Subcutaneous abdominal adipose tissue (tissue), 5 donors: Measurements from ENCODE around the gene PIP5K1A.

Experiments
- H3K27ac ChIP-seq: one replicate; pipeline ENCODE4 v1.7.0; 2013; ENCODE audit warnings: low read depth, mild to moderate bottlenecking, inconsistent platforms, low read length, moderate library complexity
- H3K27me3 ChIP-seq, 5 donors: one replicate each; pipeline ENCODE4 v1.7.0; 2013; ENCODE audit warnings: low read length in 5 of 5, inconsistent platforms in 1 of 5; ENCODE audit not compliant: control insufficient read depth in 5 of 5, insufficient read depth in 4 of 5
- H3K36me3 ChIP-seq, 5 donors: one replicate each; pipeline ENCODE4 v1.7.0; 2013; ENCODE audit warnings: low read length in 5 of 5; ENCODE audit not compliant: control insufficient read depth in 5 of 5, insufficient read depth in 5 of 5
- H3K4me1 ChIP-seq, 5 donors: one replicate each; pipeline ENCODE4 v1.7.0; 2013; ENCODE audit warnings: low read length in 5 of 5, mild to moderate bottlenecking in 3 of 5, moderate library complexity in 1 of 5; ENCODE audit not compliant: control insufficient read depth in 5 of 5, insufficient read depth in 5 of 5
- H3K4me3 ChIP-seq, 5 donors: one replicate each; pipeline ENCODE4 v1.7.0; 2013; ENCODE audit warnings: low read length in 5 of 5, low read depth in 1 of 5
- H3K9ac ChIP-seq, 5 donors: one replicate each; pipeline ENCODE4 v1.7.0; 2013; ENCODE audit warnings: low read length in 5 of 5, mild to moderate bottlenecking in 4 of 5, moderate library complexity in 3 of 5
- H3K9me3 ChIP-seq, 5 donors: one replicate each; pipeline ENCODE4 v1.7.0; 2013; ENCODE audit warnings: low read length in 5 of 5; ENCODE audit not compliant: control insufficient read depth in 5 of 5
- donor health status: healthy.
- donor health status: healthy.
- donor health status: healthy.
- donor health status: healthy.
- donor health status: healthy.

PIP5K1A gene

GRCh38 chr1:151294742-151295462, 96.5 kb downstream of the PIP5K1A start:
- Histone ChIP-seq H3K27ac (no peak overlapping the region), H3K4me1 (no peaks in the 10 kb centered on the region), H3K9me3 (no peaks in the 10 kb centered on the region), H3K36me3 (peaks cover 22 to 96% (median 90%) of the 10 kb centered on the region in 5 donors), H3K9ac (no peak overlapping the region), H3K4me3 (no peak overlapping the region), H3K27me3 (no peaks in the 10 kb centered on the region)
